Sigmoid colon (tissue), 7 donors: Measurements from ENCODE around the gene MYH13. TPM values are rescaled to one million over a fixed set of nuclear protein-coding genes. Genes with fewer than 3 reads are reported as not detected.

Experiments
- DNase-seq: peaks from one replicate; pipeline ENCODE4 v3.0.0-alpha.2; 2019
- H3K27ac ChIP-seq, 4 donors: fragments of 200-600 bp; sonication (generic); one replicate each; pipeline ENCODE4 v1.5.1; 2016 to 2019; ENCODE audit warnings: mild to moderate bottlenecking in 1 of 4
- H3K27me3 ChIP-seq, 3 donors: fragments of 200-600 bp; sonication (generic); one replicate each; pipeline ENCODE4 v1.5.1; 2019; ENCODE audit warnings: mild to moderate bottlenecking in 1 of 3
- H3K36me3 ChIP-seq, 4 donors: fragments of 200-600 bp; sonication (generic); one replicate each; pipeline ENCODE4 v1.5.1; 2016 to 2019
- H3K4me1 ChIP-seq, 4 donors: fragments of 200-600 bp; sonication (generic); one replicate each; pipeline ENCODE4 v1.5.1; 2017 to 2019
- H3K4me3 ChIP-seq, 4 donors: fragments of 200-600 bp; sonication (generic); one replicate each; pipeline ENCODE4 v1.5.1; 2017 to 2019; ENCODE audit warnings: mild to moderate bottlenecking in 2 of 4, moderate library complexity in 1 of 4
- H3K9me3 ChIP-seq, 4 donors: fragments of 200-600 bp in 3 of 4; sonication (generic) in 3 of 4; one replicate each; pipeline versions ENCODE4 v1.5.1 to v1.6.1; 2013 to 2019
- EP300 ChIP-seq, 4 donors: sonication (generic); formaldehyde crosslinking; IDR thresholded peaks; one replicate each; pipeline ENCODE4 v1.6.1; 2017; ENCODE audit warnings: antibody characterized with exemption in 4 of 4
- POLR2A ChIP-seq, 2 donors: fragments of 450-650 bp; IDR thresholded peaks; one replicate each; pipeline ENCODE4 v1.6.1; 2016; ENCODE audit warnings: antibody characterized with exemption in 2 of 2, mild to moderate bottlenecking in 2 of 2, moderate library complexity in 2 of 2
- POLR2AphosphoS5 ChIP-seq, 4 donors: sonication (generic); formaldehyde crosslinking; IDR thresholded peaks; one replicate each; pipeline ENCODE4 v1.6.1; 2017; ENCODE audit warnings: antibody characterized with exemption in 4 of 4
- WGBS, 2 donors: extraction: QIAGEN DNeasy Blood & Tissue Kit; methylation state at CpG; one replicate each; pipeline ENCODE4 v1.1.7; 2013; 5-methylcytosine and 5-hydroxymethylcytosine counted together
- intact Hi-C: fragments of 100-400 bp; cut with DNase I; formaldehyde crosslinking; loops from one replicate; pipeline ENCODE4 v1.15.1; 2023
- polyA plus RNA-seq, 3 donors: library from polyadenylated mRNA; stranded (reverse); fragments of 200-250 nt; gene quantifications; one replicate each; pipeline ENCODE4 v1.2.3, GENCODE V29; 2013
- total RNA-seq, 4 donors: library from RNA; depleted of rRNA; stranded (reverse); fragments of >200 nt; gene quantifications; one replicate each; pipeline ENCODE4 v1.1.0, GENCODE V29; 2016
- TF ChIP-seq, protein P1 (sequence below), 4 experiments: fragments of 450-650 bp in 3 of 4; fragments of 200-600 bp in 1 of 4; IDR thresholded peaks; one replicate each; pipeline ENCODE4 v1.5.1; 2016 to 2019; ENCODE audit warnings: antibody characterized with exemption in 4 of 4, mild to moderate bottlenecking in 3 of 4, moderate library complexity in 2 of 4
- donor health status: healthy with polysubstance abuse.
- donor health status: Bipolar disorder and iron deficiency.
- donor health status: healthy.

The MYH13 gene
- total and polyA plus RNA-seq, 7 donors: 0.06 TPM; not detected in 6

- H3K4me1 ChIP-seq: peaks cover 0 to 6% (median 0%) of the 10 kb centered on the region in 4 donors
- TF ChIP-seq EP300 (IDR thresholded peaks at IDR 0.05): no peak
- TF ChIP-seq, protein P1, sequence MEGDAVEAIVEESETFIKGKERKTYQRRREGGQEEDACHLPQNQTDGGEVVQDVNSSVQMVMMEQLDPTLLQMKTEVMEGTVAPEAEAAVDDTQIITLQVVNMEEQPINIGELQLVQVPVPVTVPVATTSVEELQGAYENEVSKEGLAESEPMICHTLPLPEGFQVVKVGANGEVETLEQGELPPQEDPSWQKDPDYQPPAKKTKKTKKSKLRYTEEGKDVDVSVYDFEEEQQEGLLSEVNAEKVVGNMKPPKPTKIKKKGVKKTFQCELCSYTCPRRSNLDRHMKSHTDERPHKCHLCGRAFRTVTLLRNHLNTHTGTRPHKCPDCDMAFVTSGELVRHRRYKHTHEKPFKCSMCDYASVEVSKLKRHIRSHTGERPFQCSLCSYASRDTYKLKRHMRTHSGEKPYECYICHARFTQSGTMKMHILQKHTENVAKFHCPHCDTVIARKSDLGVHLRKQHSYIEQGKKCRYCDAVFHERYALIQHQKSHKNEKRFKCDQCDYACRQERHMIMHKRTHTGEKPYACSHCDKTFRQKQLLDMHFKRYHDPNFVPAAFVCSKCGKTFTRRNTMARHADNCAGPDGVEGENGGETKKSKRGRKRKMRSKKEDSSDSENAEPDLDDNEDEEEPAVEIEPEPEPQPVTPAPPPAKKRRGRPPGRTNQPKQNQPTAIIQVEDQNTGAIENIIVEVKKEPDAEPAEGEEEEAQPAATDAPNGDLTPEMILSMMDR (IDR thresholded peaks at IDR 0.05): no peak
- TF ChIP-seq POLR2A (IDR thresholded peaks at IDR 0.05): no peak
- no peak for TF ChIP-seq POLR2AphosphoS5 (IDR thresholded peaks at IDR 0.05)
- WGBS, 2 donors: 61 to 66% methylated on average over 3 of the region's 3 CpGs
- DNase-seq: no peak
- H3K27ac ChIP-seq: no peak overlapping the region
- H3K4me3 ChIP-seq: no peak overlapping the region
- no peaks in the 10 kb centered on the region for H3K36me3 ChIP-seq
- H3K27me3 ChIP-seq: no peaks in the 10 kb centered on the region
- intact Hi-C loops: no loop called here
- H3K9me3 ChIP-seq: no peaks in the 10 kb centered on the region
Observed at GRCh38 chr17:10265100-10265810, 107.6 kb downstream of the MYH13 start.

- H3K9me3 ChIP-seq: no peaks in the 10 kb centered on the region
- no peaks in the 10 kb centered on the region for H3K36me3 ChIP-seq
- no peak overlapping the region for H3K27ac ChIP-seq
- intact Hi-C loops: no loop called here
- H3K4me1 ChIP-seq: peaks cover 0 to 6% (median 0%) of the 10 kb centered on the region in 4 donors
- H3K4me3 ChIP-seq: no peak overlapping the region
- no peaks in the 10 kb centered on the region for H3K27me3 ChIP-seq
- TF ChIP-seq, protein P1 (IDR thresholded peaks at IDR 0.05): no peak
- TF ChIP-seq POLR2A (IDR thresholded peaks at IDR 0.05) (no peak), EP300 (IDR thresholded peaks at IDR 0.05) (no peak), POLR2AphosphoS5 (IDR thresholded peaks at IDR 0.05) (no peak)
- DNase-seq: no peak
- 68 to 75% methylated on average over 2 of the region's 2 CpGs for WGBS, 2 donors
Observed at GRCh38 chr17:10264051-10264450, 108.8 kb downstream of the MYH13 start.

DNA sequence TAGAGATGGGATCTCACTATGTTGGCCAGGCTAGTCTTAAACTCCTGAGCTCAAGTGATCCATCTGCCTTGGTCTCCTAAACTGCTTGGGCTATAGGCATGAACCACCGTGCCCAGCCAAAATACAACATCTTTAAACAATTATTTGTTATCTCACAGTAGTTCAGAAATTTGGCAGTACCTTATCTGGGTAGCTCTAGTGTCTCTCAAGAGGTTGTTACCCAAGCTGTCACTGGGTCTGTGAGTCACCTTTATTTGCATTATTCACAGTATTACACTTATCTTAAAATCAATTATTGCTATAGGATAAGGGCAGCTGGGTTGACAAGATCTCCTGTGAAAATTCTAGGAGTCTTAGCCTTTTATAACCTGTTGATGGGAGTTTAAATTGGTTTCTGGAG lies 110.4 kb downstream of the MYH13 start:
- 63 to 93% methylated on average over 1 of the region's 1 CpG for WGBS, 2 donors
- no peaks in the 10 kb centered on the region for H3K36me3 ChIP-seq
- no peak for DNase-seq

GRCh38 chr17:10261098-10261497 lies 111.7 kb downstream of the MYH13 start:
- Histone ChIP-seq H3K27me3 (no peaks in the 10 kb centered on the region), H3K36me3 (no peaks in the 10 kb centered on the region), H3K4me1 (peaks cover 0 to 6% (median 0%) of the 10 kb centered on the region in 4 donors), H3K9me3 (no peaks in the 10 kb centered on the region), H3K4me3 (no peak overlapping the region), H3K27ac (no peak overlapping the region)
- intact Hi-C loops: no loop called here
- no peak for DNase-seq
- no peak for TF ChIP-seq POLR2AphosphoS5 (IDR thresholded peaks at IDR 0.05)
- TF ChIP-seq, protein P1 (IDR thresholded peaks at IDR 0.05): no peak
- TF ChIP-seq EP300 (IDR thresholded peaks at IDR 0.05): no peak
- no peak for TF ChIP-seq POLR2A (IDR thresholded peaks at IDR 0.05)
- WGBS, 2 donors: 58 to 76% methylated on average over 3 of the region's 3 CpGs

More for the DNA sequence above, 110.4 kb downstream of the MYH13 start:
- no peaks in the 10 kb centered on the region for H3K9me3 ChIP-seq
- no peak for TF ChIP-seq EP300 (IDR thresholded peaks at IDR 0.05)
- no peak for TF ChIP-seq POLR2A (IDR thresholded peaks at IDR 0.05)
- TF ChIP-seq, protein P1 (IDR thresholded peaks at IDR 0.05): no peak
- no peak for TF ChIP-seq POLR2AphosphoS5 (IDR thresholded peaks at IDR 0.05)
- H3K4me3 ChIP-seq: no peak overlapping the region
- peaks cover 0 to 6% (median 0%) of the 10 kb centered on the region in 4 donors for H3K4me1 ChIP-seq
- no peaks in the 10 kb centered on the region for H3K27me3 ChIP-seq
- intact Hi-C loops: no loop called here
- no peak overlapping the region for H3K27ac ChIP-seq
